HCT116 (cell line): ENCODE results near the gene CUBN. TPM values are rescaled to one million over a fixed set of nuclear protein-coding genes. Genes with fewer than 3 reads are reported as not detected.

Source experiments
- ATAC-seq: fragments of 200-7000 bp; cut with Tn5 transposase; 2 replicates; pipeline ENCODE4 v1.9.1; 2020; ENCODE audit warnings: mild to moderate bottlenecking, moderate library complexity
- BruUV-seq: library from RNA; stranded (reverse); fragments of 400-500 nt; replicated peaks from 2 replicates; lab custom pipeline; 2021; lab: Mats Ljungman, UMichigan
- CTCF ChIA-PET: fragments of 300-600 bp; sonication (Branson Sonifier 250); formaldehyde crosslinking; loops from one replicate; lab custom pipeline; 2021; ENCODE audit warnings: antibody characterized with exemption; lab: Charles Lee
- POLR2A ChIA-PET: fragments of 300-600, 350-600 bp; sonication (Branson Sonifier 250); formaldehyde crosslinking; loops from one replicate; lab custom pipeline; 2021; ENCODE audit warnings: antibody characterized with exemption; lab: Charles Lee
- RAD21 ChIA-PET, 2 experiments: fragments of 300-600 bp; sonication (Branson Sonifier 250); formaldehyde crosslinking; loops; one replicate each; lab custom pipeline; 2023; ENCODE audit warnings: low total read pairs in 2 of 2; ENCODE audit not compliant: uncharacterized antibody in 2 of 2, unreplicated experiment in 2 of 2, low non-redundant PET in 1 of 2; lab: Charles Lee
- DNase-seq: peaks from one replicate; pipeline ENCODE4 v3.0.0-alpha.2; 2010; ENCODE audit warnings: low read depth, low spot score
- H2AFZ ChIP-seq: fragments of 200-600 bp; shearing (Covaris generic), sonication (generic); 2 replicates; pipeline ENCODE4 v1.6.1; 2017; ENCODE audit warnings: low read depth, mixed run types, mixed read lengths, antibody characterized with exemption, low read length; ENCODE audit not compliant: poor library complexity, severe bottlenecking
- H3K27ac ChIP-seq: 2 replicates; pipeline ENCODE4 v1.5.1; 2012; ENCODE audit warnings: low read depth, low read length
- H3K27me3 ChIP-seq: fragments of 200-600 bp; sonication (generic); 2 replicates; pipeline ENCODE4 v1.6.1; 2016; ENCODE audit warnings: mixed run types, low read length, mixed read lengths; ENCODE audit not compliant: insufficient read depth
- H3K36me3 ChIP-seq, 2 experiments: fragments of 200-500 bp in 1 of 2; fragments of 200-600 bp in 1 of 2; sonication (Bioruptor generic) in 1 of 2; sonication (generic) in 1 of 2; 2 replicates each; pipeline versions ENCODE4 v1.5.1 to v1.6.1; 2014 to 2016; ENCODE audit warnings: low read length in 2 of 2, inconsistent platforms in 1 of 2, mixed read lengths in 1 of 2, mixed run types in 1 of 2; ENCODE audit not compliant: insufficient read depth in 2 of 2, control insufficient read depth in 1 of 2
- H3K4me1 ChIP-seq, 2 experiments: fragments of 200-600 bp in 1 of 2; sonication (generic) in 1 of 2; 2 replicates each; pipeline versions ENCODE4 v1.5.1 to v1.6.1; 2012 to 2017; ENCODE audit warnings: low read length in 2 of 2, inconsistent platforms in 1 of 2, mild to moderate bottlenecking in 1 of 2, mixed read lengths in 1 of 2, mixed run types in 1 of 2, moderate library complexity in 1 of 2; ENCODE audit not compliant: insufficient read depth in 2 of 2, control insufficient read depth in 1 of 2
- H3K4me2 ChIP-seq: fragments of 200-600 bp; sonication (generic); 2 replicates; pipeline ENCODE4 v1.6.1; 2017; ENCODE audit warnings: mixed run types, low read length, mixed read lengths
- H3K4me3 ChIP-seq, 2 experiments: fragments of 200-600 bp in 1 of 2; sonication (generic) in 1 of 2; replicated peaks in 1 of 2; 2 replicates each; pipeline ENCODE4 v1.5.1; 2011 to 2016; ENCODE audit warnings: low read length in 2 of 2, control low read depth in 1 of 2, low read depth in 1 of 2, mild to moderate bottlenecking in 1 of 2, mixed read lengths in 1 of 2, mixed run types in 1 of 2
- H3K79me2 ChIP-seq: fragments of 200-600 bp; sonication (generic); 2 replicates; pipeline ENCODE4 v1.6.1; 2017; ENCODE audit warnings: mild to moderate bottlenecking, mixed run types, low read length, moderate library complexity, mixed read lengths; ENCODE audit not compliant: insufficient read depth
- H3K9ac ChIP-seq: fragments of 200-600 bp; sonication (generic); 2 replicates; pipeline ENCODE4 v1.6.1; 2016; ENCODE audit warnings: low read length, mixed read lengths
- H3K9me2 ChIP-seq: fragments of 200-600 bp; sonication (generic), shearing (Covaris generic); 2 replicates; pipeline ENCODE4 v1.6.1; 2017; ENCODE audit warnings: mixed run types, mild to moderate bottlenecking, moderate library complexity; ENCODE audit not compliant: insufficient read depth
- H3K9me3 ChIP-seq, 2 experiments: fragments of 200-500 bp in 1 of 2; fragments of 200-600 bp in 1 of 2; sonication (Bioruptor generic) in 1 of 2; sonication (generic) in 1 of 2; 2 replicates each; pipeline ENCODE4 v1.6.1; 2014 to 2017; ENCODE audit warnings: low read length in 2 of 2, mixed read lengths in 2 of 2, inconsistent platforms in 1 of 2, low read depth in 1 of 2, mild to moderate bottlenecking in 1 of 2, mixed run types in 1 of 2, moderate library complexity in 1 of 2; ENCODE audit not compliant: control insufficient read depth in 1 of 2, insufficient read depth in 1 of 2
- H4K20me1 ChIP-seq: fragments of 200-600 bp; sonication (generic), shearing (Covaris generic); 2 replicates; pipeline ENCODE4 v1.6.1; 2017; ENCODE audit warnings: mixed run types, mild to moderate bottlenecking, moderate library complexity; ENCODE audit not compliant: insufficient read depth
- ATF3 ChIP-seq: IDR thresholded peaks from 2 replicates; pipeline ENCODE4 v1.6.1; 2012
- CBX3 ChIP-seq: IDR thresholded peaks from 2 replicates; pipeline ENCODE4 v1.6.1; 2012; ENCODE audit warnings: low read depth
- CEBPB ChIP-seq: IDR thresholded peaks from 2 replicates; pipeline ENCODE4 v1.6.1; 2012; ENCODE audit warnings: low read depth
- CTCF ChIP-seq, 3 experiments: fragments of 200-600 bp in 1 of 3; sonication (generic) in 1 of 3; IDR thresholded peaks in 2 of 3; conservative IDR thresholded peaks in 1 of 3; 2 replicates each; pipeline ENCODE4 v1.5.1; 2012 to 2017; ENCODE audit warnings: low read depth in 2 of 3, low read length in 2 of 3, antibody characterized with exemption in 1 of 3, borderline replicate concordance in 1 of 3, control low read depth in 1 of 3, mild to moderate bottlenecking in 1 of 3, mixed read lengths in 1 of 3, mixed run types in 1 of 3, moderate library complexity in 1 of 3; ENCODE audit not compliant: insufficient read depth in 1 of 3
- EGR1 ChIP-seq: IDR thresholded peaks from 2 replicates; pipeline ENCODE4 v1.6.1; 2012; ENCODE audit warnings: low read depth
- EZH2 ChIP-seq: fragments of 200-600 bp; sonication (generic); IDR thresholded peaks from 2 replicates; pipeline ENCODE4 v1.6.1; 2017; ENCODE audit warnings: antibody characterized with exemption, mixed run types
- EZH2phosphoT487 ChIP-seq: fragments of 200-600 bp; IDR thresholded peaks from 2 replicates; pipeline ENCODE4 v1.6.1; 2018; ENCODE audit warnings: antibody characterized with exemption, borderline replicate concordance
- MAX ChIP-seq: IDR thresholded peaks from 2 replicates; pipeline ENCODE4 v1.6.1; 2012
- POLR2A ChIP-seq: IDR thresholded peaks from 2 replicates; pipeline ENCODE4 v1.7.0; 2011; ENCODE audit warnings: borderline replicate concordance; ENCODE audit not compliant: insufficient read depth, insufficient read length; ENCODE audit errors: extremely low read depth
- REST ChIP-seq: IDR thresholded peaks from 2 replicates; pipeline ENCODE4 v1.6.1; 2012; ENCODE audit warnings: low read depth
- SIN3A ChIP-seq: IDR thresholded peaks from 2 replicates; pipeline ENCODE4 v1.6.1; 2012; ENCODE audit warnings: low read depth
- SRF ChIP-seq: IDR thresholded peaks from 2 replicates; pipeline ENCODE4 v1.6.1; 2012; ENCODE audit warnings: low read depth
- YY1 ChIP-seq: IDR thresholded peaks from 2 replicates; pipeline ENCODE4 v1.6.1; 2011; ENCODE audit warnings: low read length, low read depth, moderate library complexity, mild to moderate bottlenecking; ENCODE audit not compliant: insufficient replicate concordance; ENCODE audit errors: extremely low read depth
- ZBTB33 ChIP-seq: IDR thresholded peaks from 2 replicates; pipeline ENCODE4 v1.6.1; 2011; ENCODE audit warnings: mild to moderate bottlenecking, low read length, moderate library complexity; ENCODE audit not compliant: insufficient replicate concordance; ENCODE audit errors: extremely low read depth
- ZNF274 ChIP-seq: fragments of 200-500 bp; sonication (Bioruptor generic); IDR thresholded peaks from 2 replicates; pipeline ENCODE4 v1.6.1; 2014; ENCODE audit warnings: mild to moderate bottlenecking, low read depth, low read length, inconsistent platforms
- intact Hi-C: fragments of 100-400 bp; cut with micrococcal nuclease; formaldehyde crosslinking; loops from 2 replicates; pipeline ENCODE4 v1.10.0; 2022
- total RNA-seq: library from RNA; stranded (reverse); gene quantifications from one replicate; pipeline ENCODE4 v1.2.1, GENCODE V29; 2021; ENCODE audit not compliant: unreplicated experiment

The CUBN gene
- total RNA-seq, 1 experiment from 2014 or later = 1.2 TPM

GRCh38 chr10:17155826-17156225, 26.2 kb upstream of the CUBN start:
- ChIA-PET RAD21 (no interaction called here), CTCF (no interaction called here), POLR2A (no interaction called here)
- no peaks in the 10 kb centered on the region for H3K9me3 ChIP-seq
- H3K9me2 ChIP-seq = no peaks in the 10 kb centered on the region
- no peak overlapping the region for H3K4me2 ChIP-seq
- ATAC-seq (no peak), DNase-seq (no peak)
- H3K27ac ChIP-seq = no peak overlapping the region
- no peaks in the 10 kb centered on the region for H4K20me1 ChIP-seq
- no peak overlapping the region for H3K4me3 ChIP-seq
- BruUV-seq = no TSS peak
- no peaks in the 10 kb centered on the region for H3K4me1 ChIP-seq
- no peaks in the 10 kb centered on the region for H3K36me3 ChIP-seq
- H3K9ac ChIP-seq = no peak overlapping the region
- no peaks in the 10 kb centered on the region for H3K27me3 ChIP-seq
- TF ChIP-seq ATF3 (no peak), ZNF274 (no peak), ZBTB33 (no peak), EZH2 (no peak), POLR2A (no peak), SRF (no peak), SIN3A (no peak), CBX3 (no peak), CTCF (IDR thresholded peaks at IDR 0.05 in 2 of 3, conservative IDR thresholded peaks at IDR 0.05 in 1 of 3; ENCODE audit: borderline replicate concordance in 1 of 3, insufficient read depth in 1 of 3, low read depth in 2 of 3, low read length in 2 of 3) (no peak), EZH2phosphoT487 (no peak), EGR1 (no peak), CEBPB (no peak), YY1 (no peak), REST (no peak), MAX (no peak)
- no peaks in the 10 kb centered on the region for H3K79me2 ChIP-seq
- intact Hi-C loops = no loop called here
- no peak overlapping the region for H2AFZ ChIP-seq
